ENCODE results near the gene NEB.

- TF ChIP-seq, protein P1, sequence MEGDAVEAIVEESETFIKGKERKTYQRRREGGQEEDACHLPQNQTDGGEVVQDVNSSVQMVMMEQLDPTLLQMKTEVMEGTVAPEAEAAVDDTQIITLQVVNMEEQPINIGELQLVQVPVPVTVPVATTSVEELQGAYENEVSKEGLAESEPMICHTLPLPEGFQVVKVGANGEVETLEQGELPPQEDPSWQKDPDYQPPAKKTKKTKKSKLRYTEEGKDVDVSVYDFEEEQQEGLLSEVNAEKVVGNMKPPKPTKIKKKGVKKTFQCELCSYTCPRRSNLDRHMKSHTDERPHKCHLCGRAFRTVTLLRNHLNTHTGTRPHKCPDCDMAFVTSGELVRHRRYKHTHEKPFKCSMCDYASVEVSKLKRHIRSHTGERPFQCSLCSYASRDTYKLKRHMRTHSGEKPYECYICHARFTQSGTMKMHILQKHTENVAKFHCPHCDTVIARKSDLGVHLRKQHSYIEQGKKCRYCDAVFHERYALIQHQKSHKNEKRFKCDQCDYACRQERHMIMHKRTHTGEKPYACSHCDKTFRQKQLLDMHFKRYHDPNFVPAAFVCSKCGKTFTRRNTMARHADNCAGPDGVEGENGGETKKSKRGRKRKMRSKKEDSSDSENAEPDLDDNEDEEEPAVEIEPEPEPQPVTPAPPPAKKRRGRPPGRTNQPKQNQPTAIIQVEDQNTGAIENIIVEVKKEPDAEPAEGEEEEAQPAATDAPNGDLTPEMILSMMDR (IDR thresholded peaks at IDR 0.05): no peak
- TF ChIP-seq POLR2AphosphoS5 (IDR thresholded peaks at IDR 0.05): no peak
Measured at GRCh38 chr2:151506170-151506569, 228.1 kb downstream of the NEB start.
